HG03135 (cell line): ENCODE results near the gene TXNDC12.
A peak's percentile ranks its signal among the peaks of the same experiment; 100 is the strongest.
"Not testable (repeated sequence)": the region's sequence is repeated elsewhere in the genome, so short reads cannot be mapped to it uniquely, and the experiment has no call there.

ENCODE experiments used
- ATAC-seq: cut with Tn5 transposase; IDR thresholded peaks from one replicate; pipeline ENCODE4 v1.9.1; 2021; ENCODE audit warnings: mild to moderate bottlenecking, moderate library complexity; ENCODE audit not compliant: unreplicated experiment

TXNDC12 gene

GRCh38 chr1:52053862-52054261 is 1.1 kb downstream of the TXNDC12 start:
- ATAC-seq: no peak

DNA sequence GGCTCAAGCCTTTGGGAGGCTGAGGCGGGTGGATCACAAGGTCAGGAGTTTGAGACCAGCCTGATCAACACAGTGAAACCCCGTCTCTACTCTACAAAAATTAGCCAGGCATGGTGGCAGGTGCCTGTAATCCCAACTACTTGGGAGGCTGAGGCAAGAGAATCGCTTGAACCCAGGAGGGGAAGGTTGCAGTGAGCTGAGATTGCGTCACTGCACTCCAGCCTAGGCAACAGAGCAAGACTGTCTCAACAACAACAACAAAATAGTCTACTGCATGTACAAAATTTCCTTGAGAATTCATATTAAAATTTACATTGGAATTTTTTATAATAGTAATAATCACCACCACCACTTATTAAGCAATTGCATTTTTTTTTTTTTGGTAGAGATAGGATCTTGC is 5.7 kb downstream of the TXNDC12 start:
- ATAC-seq: not testable (repeated sequence)

DNA sequence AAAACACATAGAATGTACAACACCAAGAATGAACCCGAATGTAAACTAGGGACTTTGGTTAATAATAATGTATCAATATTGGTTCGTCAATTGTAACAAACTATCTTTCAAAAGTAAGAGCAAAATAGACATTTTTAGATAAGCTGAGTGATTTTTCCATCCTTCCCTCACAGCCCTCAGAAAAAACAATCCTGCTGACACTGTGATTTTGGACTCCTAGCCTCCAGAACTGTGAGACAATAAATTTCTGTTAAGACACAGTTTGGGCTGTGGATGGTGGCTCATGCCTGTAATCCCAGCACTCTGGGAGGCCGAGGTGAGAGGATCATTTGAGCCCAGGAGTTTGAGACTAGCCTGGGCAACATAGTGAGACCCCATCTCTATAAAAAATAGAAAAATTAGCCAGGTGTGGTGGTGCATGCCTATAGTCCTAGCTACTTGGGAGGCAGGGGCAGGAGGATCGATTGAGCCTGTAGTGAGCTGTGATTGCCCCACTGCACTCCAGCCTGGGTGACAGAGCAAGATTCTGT is 9.3 kb downstream of the TXNDC12 start:
- ATAC-seq: not testable (repeated sequence)

GRCh38 chr1:52045236-52045635 is 9.8 kb downstream of the TXNDC12 start:
- ATAC-seq: no peak

- ATAC-seq: no peak
These were observed 13.3 kb downstream of the TXNDC12 start for GRCh38 chr1:52041551-52042185.

GRCh38 chr1:52037909-52038308 is 17.1 kb downstream of the TXNDC12 start:
- ATAC-seq: no peak

DNA sequence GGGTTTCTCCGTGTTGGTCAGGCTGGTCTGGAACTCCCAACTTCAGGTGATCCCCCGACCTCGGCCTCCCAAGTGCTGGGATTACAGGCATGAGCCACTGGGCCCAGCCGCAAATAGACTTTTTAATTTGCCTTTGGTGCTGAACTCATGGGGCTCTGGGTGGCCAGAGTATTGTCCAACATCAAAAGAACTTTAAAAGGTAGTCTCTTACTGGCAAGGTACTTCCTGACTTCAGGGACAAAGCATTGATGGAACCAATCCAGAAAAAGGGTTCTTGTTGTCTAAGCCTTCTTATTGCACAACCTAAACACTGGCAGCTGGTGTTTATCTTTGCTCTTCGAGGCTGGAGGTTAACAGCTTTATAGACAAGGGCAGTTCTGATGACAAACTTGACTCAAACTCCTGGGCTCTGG is 17.6 kb downstream of the TXNDC12 start:
- no peak for ATAC-seq

GRCh38 chr1:52034050-52034384 is 21.0 kb downstream of the TXNDC12 start:
- no peak for ATAC-seq

- peak; percentile 78 for ATAC-seq
These were observed 21.6 kb downstream of the TXNDC12 start, which contains the start of gene KTI12 for GRCh38 chr1:52033190-52034049. KTI12 (minus strand) TSS chr1:52033810; CDS start chr1:52033761, 49 bp downstream.

DNA sequence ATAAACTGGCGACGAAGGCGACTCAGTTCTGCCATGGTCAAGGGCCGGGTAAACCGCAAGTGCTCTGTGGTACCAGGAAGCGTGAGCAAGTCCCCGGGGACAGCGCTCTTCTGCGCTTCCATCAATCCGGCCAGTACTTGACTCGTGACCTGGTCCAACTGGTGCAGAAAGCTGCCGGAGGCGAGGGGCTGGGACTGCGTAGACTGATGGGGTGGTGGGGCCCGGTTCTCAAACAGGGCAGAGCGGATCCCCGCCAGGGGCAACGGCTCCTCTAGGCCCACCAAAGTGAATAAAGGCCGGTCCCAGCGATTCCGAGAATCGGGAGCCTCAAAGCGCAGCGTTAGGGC is 22.2 kb downstream of the TXNDC12 start:
- ATAC-seq: peak; percentile 30

DNA sequence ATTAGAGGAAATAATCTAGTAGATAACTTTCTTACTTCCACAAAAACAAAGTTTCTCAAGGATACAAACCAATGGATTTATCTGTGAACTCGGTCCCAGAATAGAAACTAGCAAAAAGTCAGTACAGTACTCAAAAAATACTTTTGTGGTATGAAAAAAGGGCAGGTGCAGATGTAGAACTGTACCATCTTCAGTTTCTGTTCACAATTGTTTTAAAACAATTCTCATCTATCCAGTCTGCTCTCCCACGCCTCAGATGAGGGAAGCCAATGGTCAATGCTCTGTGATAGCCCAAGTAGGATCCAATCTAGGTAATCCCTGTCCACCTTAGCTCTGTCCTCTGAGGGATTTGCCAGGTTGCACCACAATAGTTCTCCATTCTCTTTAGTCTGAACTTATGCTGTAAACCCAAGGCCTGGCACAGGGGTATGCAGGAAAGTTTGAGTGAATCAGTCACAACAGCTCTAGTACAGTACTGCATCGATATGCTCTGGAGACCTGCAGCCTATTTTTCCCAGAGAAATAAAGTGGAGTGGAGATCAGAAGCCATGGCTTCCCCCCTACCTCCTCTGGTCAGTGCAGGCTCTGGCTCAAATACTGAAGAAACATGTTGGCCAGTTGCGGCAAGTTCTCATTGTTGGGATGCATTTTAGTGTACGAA is 22.7 kb downstream of the TXNDC12 start:
- ATAC-seq: peak; percentile 29

- not testable (repeated sequence) for ATAC-seq
These were observed 26.2 kb downstream of the TXNDC12 start for GRCh38 chr1:52028839-52029238.

DNA sequence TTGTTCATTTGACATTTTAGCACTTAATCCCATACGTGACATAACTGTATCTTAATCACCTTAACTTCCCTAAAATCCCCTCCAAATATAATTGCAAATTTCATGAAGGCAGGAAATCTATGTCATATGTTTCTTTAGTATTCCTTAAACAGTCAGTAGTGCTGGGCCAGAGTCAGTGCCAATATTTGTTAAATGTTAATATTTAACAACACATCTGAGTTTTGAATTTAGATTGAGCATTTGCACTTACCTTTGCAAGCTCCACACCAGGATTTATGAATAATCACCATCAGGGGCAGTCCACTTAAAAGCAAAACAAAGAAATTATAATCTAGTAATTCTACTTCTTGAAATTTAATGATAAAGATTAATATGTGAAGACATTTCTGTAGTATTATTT is 26.7 kb downstream of the TXNDC12 start:
- no peak for ATAC-seq

DNA sequence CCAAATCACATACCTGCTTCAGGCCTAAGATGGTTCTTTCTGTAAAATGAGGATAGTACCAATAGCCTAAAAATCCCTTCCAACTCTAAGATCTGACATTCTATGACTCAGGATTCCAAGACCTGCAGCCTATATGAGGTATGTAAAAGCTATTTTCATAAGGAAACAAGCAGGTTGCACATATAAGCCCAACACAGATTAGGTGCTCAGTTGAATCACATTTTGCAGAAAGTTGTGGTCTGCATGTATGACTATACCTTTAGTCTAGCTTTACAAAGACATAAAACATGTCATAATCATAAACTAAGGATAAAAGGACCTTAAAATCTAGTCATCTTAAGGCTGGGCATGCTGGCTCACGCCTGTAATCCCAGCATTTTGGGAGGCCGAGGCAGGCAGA is 28.7 kb downstream of the TXNDC12 start:
- ATAC-seq: no peak

- no peak for ATAC-seq
These were observed 32.9 kb downstream of the TXNDC12 start for GRCh38 chr1:52022133-52022532.

DNA sequence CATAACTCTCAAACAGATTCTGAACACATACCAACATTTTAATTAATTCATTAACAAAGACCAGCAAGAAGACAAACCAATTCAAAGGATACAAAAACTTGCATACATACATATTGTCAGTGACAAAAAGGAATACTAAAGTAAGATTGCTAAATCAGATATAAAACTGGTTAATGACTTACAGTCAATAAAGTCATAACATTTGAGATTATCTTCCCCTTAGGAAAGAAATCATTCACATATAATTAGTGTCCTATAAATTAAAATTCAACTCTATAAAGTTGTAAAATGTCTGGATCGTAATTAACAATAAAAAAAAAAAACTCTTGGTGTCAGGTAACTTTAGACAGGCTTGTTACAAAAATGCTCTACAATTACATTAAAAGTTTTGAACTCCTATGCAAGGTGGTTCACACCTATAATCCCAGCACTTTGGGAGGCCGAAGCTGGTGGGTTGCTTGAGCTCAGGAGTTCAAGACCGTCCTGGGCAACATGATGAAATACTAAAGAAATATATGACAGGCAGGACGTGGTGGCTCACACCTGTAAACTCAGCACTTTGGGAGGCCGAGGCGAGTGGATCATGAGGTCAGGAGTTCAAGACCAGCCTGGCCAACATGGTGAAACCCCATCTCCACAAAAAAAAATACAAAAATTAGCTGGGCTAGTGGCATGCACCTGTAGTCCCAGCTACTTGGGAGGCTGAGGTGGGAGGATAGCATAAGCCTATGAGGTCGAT is 46.8 kb downstream of the TXNDC12 start:
- ATAC-seq: no peak

DNA sequence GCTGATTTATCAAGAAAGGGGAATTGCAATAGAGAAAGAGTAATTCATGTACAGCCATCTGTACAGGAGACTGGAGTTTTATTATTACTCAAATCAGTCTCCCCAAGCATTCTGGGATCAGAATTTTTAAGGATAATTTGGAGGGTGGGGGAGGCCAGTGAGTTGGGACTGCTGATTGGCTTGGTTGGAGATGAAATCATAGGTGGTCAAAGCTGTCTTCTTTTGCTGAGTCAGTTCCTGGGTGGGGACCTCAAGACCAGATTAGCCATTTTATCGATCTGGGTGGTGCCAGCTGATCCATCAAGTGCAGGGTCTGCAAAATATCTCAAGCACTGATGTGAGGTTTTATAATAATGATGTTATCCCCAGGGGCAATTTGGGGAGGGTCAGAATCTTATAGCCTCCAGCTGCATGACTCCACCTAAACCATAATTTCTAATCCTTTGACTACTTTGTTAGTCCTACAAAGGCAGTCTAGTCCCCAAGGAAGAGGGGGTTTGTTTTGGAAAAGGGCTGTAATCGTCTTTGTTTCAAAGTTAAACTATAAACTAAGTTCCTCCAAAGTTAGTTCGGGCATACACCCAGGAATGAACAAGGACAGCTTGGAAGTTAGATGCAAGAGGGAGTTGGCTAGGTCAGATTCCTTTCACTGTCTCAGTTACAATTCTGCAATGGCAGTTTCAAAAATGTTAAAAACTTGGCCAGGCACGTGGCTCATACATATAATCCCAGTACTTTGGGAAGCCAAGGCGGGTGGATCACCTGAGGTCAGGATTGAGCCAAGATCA is 47.6 kb downstream of the TXNDC12 start:
- no peak for ATAC-seq

GRCh38 chr1:52006081-52006553 is 48.9 kb downstream of the TXNDC12 start:
- not testable (repeated sequence) for ATAC-seq

- ATAC-seq: not testable (repeated sequence)
These were observed 49.4 kb downstream of the TXNDC12 start for GRCh38 chr1:52005548-52005947.

- ATAC-seq: no peak
These were observed 51.1 kb downstream of the TXNDC12 start for GRCh38 chr1:52003877-52004276.
